ENCODE data around the gene ANKRD17.

GRCh38 chr4:73220815-73221214, 37.8 kb downstream of the ANKRD17 start:
- TF ChIP-seq CTCF (IDR thresholded peaks at IDR 0.05; ENCODE audit: poor library complexity, severe bottlenecking) (no peak), EP300 (conservative IDR thresholded peaks at IDR 0.05; ENCODE audit: poor library complexity, severe bottlenecking) (no peak), RAD21 (conservative IDR thresholded peaks at IDR 0.05) (no peak), EZH2 (IDR thresholded peaks at IDR 0.05; ENCODE audit: borderline replicate concordance, insufficient read depth, low read length, poor library complexity, severe bottlenecking) (no peak), POLR2AphosphoS5 (IDR thresholded peaks at IDR 0.05) (no peak), REST (IDR thresholded peaks at IDR 0.05; ENCODE audit: borderline replicate concordance) (no peak)
